ENCODE results near the gene GPD1.
A peak's percentile ranks its signal among the peaks of the same experiment; 100 is the strongest.

The GPD1 gene

DNA sequence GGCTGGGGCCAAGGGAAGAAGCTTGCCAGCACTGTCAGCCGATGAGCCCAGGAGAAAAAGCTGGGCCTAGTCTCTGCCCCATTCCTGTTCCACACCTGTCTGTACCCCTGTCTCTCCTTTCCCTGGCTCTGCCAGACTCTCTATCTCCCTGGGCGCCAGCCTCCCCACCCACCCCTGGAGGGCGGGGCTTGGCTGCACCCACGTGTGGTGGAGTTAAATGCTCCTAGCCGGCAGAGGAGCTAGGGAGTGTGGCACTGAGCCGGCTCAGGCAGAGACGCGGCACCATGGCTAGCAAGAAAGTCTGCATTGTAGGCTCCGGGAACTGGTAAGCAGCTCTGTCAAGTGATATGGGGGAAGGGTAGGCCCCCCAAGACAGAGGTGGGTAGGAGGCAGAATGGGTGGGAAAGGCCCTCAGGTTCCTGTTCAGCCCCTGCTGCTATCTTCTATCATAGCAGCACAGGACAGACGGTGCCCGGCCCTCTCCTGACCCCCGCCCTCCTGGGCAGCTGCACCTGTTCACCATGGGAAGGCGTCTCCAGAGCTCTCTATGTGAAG is at the start of gene GPD1:
GPD1 (plus strand) TSS at position 242 of the 555 bp plus-strand sequence; CDS start at position 285, 43 bp downstream.
- Histone ChIP-seq H3K27me3 (ENCODE audit: low read depth) (no peaks in the 10 kb centered on the region; the same call in 1 of the 2 replicates), H3K9me3 (no peaks in the 10 kb centered on the region), H3K4me3 (no peak within 1 kb of the TSS), H3K4me1 (no peaks in the 10 kb centered on the region), H3K36me3 (replicated peaks) (peaks cover 21% of the 10 kb centered on the region)
- in situ Hi-C loops (cut with MboI; ENCODE audit: low sequenced_read_pairs) = no loop called here
- peak in 1 of 2 experiments; percentile 63 for DNase-seq (ENCODE audit: low spot score in 2 of 2)

DNA sequence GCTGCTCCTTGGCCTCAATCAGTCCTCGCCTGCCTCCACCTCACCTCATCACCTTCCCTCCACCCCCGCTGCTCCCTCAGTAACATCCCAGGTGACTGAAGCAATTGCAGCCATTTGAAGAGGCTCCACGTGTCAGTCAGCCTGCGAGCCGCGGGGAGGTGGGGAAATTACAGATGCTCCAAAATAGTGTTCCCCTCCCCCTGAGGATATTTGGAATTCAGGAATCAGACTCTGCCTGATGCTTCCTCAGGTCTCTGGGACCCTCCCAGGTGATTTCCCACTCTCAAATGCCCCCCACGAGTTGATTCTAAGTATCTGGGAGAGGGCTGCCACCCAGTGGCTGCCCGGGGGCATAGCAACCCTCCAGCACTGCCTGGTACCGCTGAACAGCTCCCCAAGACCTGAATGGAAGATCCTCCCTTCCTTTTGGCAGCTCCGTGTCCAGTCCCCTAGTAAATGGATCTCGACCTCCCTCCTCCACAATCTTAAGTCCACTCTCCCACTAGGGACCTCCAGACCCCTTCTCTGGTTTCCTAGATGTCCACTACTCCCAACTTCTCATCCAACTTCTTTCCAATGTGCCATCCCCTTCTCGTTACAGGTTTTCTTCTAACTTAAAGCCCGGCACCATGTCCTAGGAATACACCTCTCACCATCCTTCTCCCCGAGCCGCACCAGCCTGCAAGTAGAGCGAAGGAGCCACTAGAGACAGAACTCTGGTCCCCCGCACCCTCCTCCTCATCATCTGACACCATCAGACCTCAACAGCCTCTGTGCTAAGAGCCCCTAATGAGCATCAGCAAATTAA is 47.8 kb upstream of the GPD1 start:
- in situ Hi-C loops (cut with MboI; ENCODE audit: low sequenced_read_pairs) = loop anchor here (10.0 kb wide), 1 partner anchor 281 kb away; no protein-coding TSS in a partner anchor
- Histone ChIP-seq H3K9me3 (no peaks in the 10 kb centered on the region), H3K36me3 (replicated peaks) (peaks cover 12% of the 10 kb centered on the region; the same call in 1 of the 2 replicates), H3K4me1 (peaks cover 5% of the 10 kb centered on the region), H3K27me3 (ENCODE audit: low read depth) (no peaks in the 10 kb centered on the region), H3K4me3 (no peak overlapping the region)
- peak; percentile 25 to 66 for DNase-seq (ENCODE audit: low spot score in 2 of 2)

DNA sequence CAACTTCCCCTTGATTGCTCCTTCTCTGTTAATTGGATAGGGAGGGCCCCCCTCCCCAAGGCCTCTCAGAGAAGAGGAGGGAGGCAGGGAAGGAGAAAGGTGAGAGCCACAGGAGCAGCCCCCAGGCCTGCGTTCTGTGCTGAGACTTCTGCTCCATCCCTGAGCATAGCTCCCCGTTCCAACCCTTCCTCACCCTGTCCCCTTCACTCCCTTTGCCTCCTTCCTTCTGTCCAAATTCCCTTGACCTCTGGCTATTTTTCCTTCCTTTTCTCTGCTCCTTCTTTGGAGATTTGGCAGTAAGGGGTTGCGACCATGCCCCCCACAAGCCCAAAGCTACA is 47.2 kb upstream of the GPD1 start:
- H3K9me3 ChIP-seq = no peaks in the 10 kb centered on the region
- H3K4me3 ChIP-seq = peak overlapping the region; percentile 54
- in situ Hi-C loops (cut with MboI; ENCODE audit: low sequenced_read_pairs) = loop anchor here (10.0 kb wide), 1 partner anchor 282 kb away; no protein-coding TSS in a partner anchor
- H3K36me3 ChIP-seq (replicated peaks) = peaks cover 18% of the 10 kb centered on the region
- no peaks in the 10 kb centered on the region for H3K27me3 ChIP-seq (ENCODE audit: low read depth)
- DNase-seq (ENCODE audit: low spot score in 2 of 2) = no peak
- H3K4me1 ChIP-seq = peaks cover 5% of the 10 kb centered on the region

DNA sequence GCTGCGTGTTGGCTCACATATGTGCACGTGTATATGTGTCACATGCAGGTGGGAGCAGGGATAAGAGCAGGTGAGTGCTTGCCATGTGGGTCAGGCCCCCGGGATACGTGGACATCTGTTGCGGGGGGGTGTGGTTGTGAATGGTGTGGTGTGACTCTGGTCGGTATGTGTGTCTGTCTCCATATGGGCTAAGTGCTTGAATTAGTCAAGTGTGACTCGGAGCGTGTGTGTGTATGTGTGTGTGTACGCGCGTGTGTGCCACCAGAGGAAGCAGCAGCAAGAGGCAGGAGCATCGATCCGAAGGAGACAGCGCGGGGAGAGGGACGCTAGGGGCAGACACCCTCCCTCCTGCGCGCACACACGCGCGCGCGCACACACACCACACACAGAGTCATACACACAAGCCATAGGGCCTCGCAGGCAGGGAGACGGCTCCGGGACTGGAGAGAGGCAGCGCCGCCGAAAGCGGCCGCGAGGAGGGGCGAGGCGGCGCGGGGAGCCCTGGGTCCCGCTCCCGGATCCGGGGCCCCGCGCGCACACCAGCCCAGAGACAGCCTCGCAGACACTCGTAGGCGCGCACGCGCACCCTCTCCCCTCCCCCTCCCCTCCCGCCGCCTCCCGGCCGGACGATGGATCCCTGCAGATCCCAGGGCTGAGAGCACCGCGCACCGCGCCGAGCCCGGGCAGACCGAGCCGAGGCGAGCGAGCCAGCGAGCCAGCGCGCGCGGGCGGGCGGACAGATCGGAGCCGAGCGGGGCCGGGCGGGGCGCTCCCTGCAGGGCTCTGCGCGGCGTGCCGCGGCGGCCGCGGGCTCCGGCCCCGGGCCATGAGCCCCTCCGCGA is 46.6 kb upstream of the GPD1 start, which contains the start of gene ASIC1:
ASIC1 (plus strand) TSS at position 597 of the 842 bp plus-strand sequence. CDS start 1,171 bp downstream, outside the sequence.
- peaks cover 22% of the 10 kb centered on the region for H3K36me3 ChIP-seq (replicated peaks)
- H3K27me3 ChIP-seq (ENCODE audit: low read depth) = no peaks in the 10 kb centered on the region
- peaks cover 5% of the 10 kb centered on the region for H3K4me1 ChIP-seq
- in situ Hi-C loops (cut with MboI; ENCODE audit: low sequenced_read_pairs) = loop anchor here (10.0 kb wide), 1 partner anchor 282 kb away; no protein-coding TSS in a partner anchor
- H3K4me3 ChIP-seq = peak within 1 kb of the TSS; percentile 54
- DNase-seq (ENCODE audit: low spot score in 2 of 2) = peak; percentile 41 to 87
- no peaks in the 10 kb centered on the region for H3K9me3 ChIP-seq

DNA sequence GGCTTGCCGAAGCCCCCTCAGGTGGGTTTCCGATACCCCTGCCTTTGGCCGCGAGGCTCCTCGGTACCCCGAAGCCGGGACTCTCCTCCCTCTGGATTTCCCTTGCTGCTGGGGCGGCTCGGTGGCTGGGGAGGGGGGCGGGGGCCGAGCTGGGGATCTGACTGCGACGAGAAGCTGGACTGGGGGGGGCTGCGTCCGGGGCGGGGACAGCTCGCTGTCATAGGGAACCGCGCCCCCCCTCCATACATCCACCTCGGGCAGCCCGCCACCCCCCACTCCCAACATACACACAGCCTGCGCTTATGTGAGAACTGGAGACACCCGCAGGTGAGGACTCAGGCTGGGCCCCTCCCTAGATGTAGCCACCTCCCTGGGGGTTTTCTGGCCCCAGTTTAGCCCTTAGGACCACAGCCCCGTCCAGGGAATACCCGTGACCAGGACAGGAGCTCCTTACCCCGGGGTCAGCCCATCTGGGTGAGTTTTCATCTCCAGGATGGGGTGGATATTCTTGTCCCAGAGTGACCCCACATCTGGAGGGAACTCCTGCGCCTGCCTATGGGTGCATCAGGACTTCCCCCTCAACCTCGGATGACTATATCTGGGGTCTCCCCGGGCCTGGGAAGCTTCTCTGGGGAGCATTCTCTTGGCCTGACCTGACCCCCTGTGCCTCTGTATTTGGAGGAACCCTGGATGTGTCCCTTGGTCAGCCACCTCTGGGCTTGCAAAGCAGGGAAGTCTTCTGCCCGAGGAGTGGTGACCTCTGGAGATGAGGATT is 45.7 kb upstream of the GPD1 start:
- H3K9me3 ChIP-seq = no peaks in the 10 kb centered on the region
- peaks cover 5% of the 10 kb centered on the region for H3K4me1 ChIP-seq
- peak overlapping the region; percentile 54 for H3K4me3 ChIP-seq
- no peaks in the 10 kb centered on the region for H3K27me3 ChIP-seq (ENCODE audit: low read depth)
- in situ Hi-C loops (cut with MboI; ENCODE audit: low sequenced_read_pairs) = loop anchor here (10.0 kb wide), 1 partner anchor 283 kb away; no protein-coding TSS in a partner anchor
- peak in 1 of 2 experiments; percentile 35 for DNase-seq (ENCODE audit: low spot score in 2 of 2)
- peaks cover 26% of the 10 kb centered on the region for H3K36me3 ChIP-seq (replicated peaks)

DNA sequence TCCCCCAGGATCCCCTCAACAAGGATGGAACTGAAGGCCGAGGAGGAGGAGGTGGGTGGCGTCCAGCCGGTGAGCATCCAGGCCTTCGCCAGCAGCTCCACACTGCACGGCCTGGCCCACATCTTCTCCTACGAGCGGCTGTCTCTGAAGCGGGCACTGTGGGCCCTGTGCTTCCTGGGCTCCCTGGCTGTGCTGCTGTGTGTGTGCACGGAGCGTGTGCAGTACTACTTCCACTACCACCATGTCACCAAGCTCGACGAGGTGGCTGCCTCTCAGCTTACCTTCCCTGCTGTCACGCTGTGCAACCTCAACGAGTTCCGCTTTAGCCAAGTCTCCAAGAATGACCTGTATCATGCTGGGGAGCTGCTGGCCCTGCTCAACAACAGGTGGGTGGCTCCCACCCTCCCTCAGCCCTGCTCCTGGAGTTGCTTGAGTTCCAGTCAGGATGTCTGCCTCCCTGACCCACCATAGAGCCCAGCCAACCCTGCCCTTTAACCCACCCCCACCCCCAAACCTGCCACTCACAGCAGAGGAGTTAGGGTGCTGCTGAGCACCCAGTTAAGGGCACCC is 45.0 kb upstream of the GPD1 start:
- peaks cover 5% of the 10 kb centered on the region for H3K4me1 ChIP-seq
- no peak overlapping the region for H3K4me3 ChIP-seq
- peaks cover 26% of the 10 kb centered on the region for H3K36me3 ChIP-seq (replicated peaks)
- in situ Hi-C loops (cut with MboI; ENCODE audit: low sequenced_read_pairs) = loop anchor here (10.0 kb wide), 1 partner anchor 284 kb away; no protein-coding TSS in a partner anchor
- no peaks in the 10 kb centered on the region for H3K27me3 ChIP-seq (ENCODE audit: low read depth)
- H3K9me3 ChIP-seq = no peaks in the 10 kb centered on the region
- no peak for DNase-seq (ENCODE audit: low spot score in 2 of 2)

DNA sequence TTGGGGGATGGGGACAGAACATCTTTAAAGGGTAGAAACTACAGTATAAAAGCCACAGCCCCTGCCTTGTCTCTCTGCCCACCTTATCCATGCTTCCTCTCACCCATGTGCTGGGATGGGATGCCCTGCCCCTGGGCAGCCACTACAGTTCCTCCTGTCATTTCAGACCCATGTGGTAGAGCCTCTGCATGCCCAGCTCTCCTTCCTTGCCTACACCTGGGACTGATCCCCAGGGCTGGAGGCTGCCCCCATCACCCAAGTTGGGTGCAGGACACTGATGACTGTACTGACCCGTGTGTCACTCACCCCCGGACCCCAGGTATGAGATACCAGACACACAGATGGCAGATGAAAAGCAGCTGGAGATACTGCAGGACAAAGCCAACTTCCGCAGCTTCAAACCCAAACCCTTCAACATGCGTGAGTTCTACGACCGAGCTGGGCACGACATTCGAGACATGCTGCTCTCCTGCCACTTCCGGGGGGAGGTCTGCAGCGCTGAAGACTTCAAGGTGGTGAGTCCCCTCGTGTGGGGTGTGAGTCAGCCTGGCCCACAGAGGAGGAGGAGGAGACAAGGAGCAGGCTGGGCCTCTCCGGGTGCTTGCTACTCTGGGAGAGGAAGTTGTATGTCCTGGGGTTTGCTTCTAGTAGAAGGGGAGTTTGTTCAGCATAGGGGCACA is 44.2 kb upstream of the GPD1 start:
- Histone ChIP-seq H3K27me3 (ENCODE audit: low read depth) (no peaks in the 10 kb centered on the region), H3K4me1 (peaks cover 5% of the 10 kb centered on the region), H3K9me3 (no peaks in the 10 kb centered on the region), H3K4me3 (no peak overlapping the region), H3K36me3 (replicated peaks) (peaks cover 26% of the 10 kb centered on the region)
- in situ Hi-C loops (cut with MboI; ENCODE audit: low sequenced_read_pairs) = loop anchor here (10.0 kb wide), 1 partner anchor 285 kb away; no protein-coding TSS in a partner anchor
- no peak for DNase-seq (ENCODE audit: low spot score in 2 of 2)

DNA sequence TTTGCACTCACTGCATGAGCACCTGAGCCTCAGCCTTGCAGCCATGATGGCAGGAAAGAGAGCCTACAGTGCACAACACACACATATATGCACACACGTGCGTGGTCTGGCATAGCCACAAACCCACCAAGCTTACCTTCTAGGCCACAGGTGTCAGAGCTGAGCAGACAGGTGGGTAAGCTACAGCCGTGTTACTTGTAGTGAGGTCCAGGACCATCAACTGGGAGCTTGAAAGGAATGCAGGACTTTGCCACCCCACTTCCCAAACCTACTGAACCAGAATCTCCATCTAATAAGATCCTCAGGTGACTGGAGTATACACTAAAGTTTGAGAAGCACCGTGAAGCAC is 43.7 kb upstream of the GPD1 start:
- H3K36me3 ChIP-seq (replicated peaks) = peaks cover 26% of the 10 kb centered on the region
- in situ Hi-C loops (cut with MboI; ENCODE audit: low sequenced_read_pairs) = no loop called here
- H3K27me3 ChIP-seq (ENCODE audit: low read depth) = no peaks in the 10 kb centered on the region
- H3K4me3 ChIP-seq = no peak overlapping the region
- H3K4me1 ChIP-seq = peaks cover 5% of the 10 kb centered on the region
- no peak for DNase-seq (ENCODE audit: low spot score in 2 of 2)
- no peaks in the 10 kb centered on the region for H3K9me3 ChIP-seq

DNA sequence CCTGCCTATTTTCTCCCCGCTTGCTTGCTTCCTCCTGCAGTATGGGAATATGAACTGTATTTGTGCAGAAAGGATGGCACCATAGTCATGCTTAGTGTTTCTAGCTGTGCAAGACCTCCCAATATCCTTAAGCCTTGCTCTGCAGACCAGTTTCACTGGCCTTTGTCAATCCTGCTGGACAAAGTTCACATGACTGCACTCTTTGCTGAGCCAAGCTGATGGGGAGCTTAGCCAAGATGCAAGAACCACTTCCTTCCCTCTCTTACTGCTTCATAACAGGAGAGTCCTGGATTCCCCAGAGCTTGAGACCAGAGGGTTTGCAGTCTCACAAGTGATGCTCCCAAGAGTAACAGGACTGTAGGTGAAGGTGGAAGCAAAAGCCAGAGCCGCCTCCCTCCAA is 42.6 kb upstream of the GPD1 start:
- H3K4me1 ChIP-seq = peaks cover 5% of the 10 kb centered on the region
- in situ Hi-C loops (cut with MboI; ENCODE audit: low sequenced_read_pairs) = no loop called here
- no peak for DNase-seq (ENCODE audit: low spot score in 2 of 2)
- H3K9me3 ChIP-seq = no peaks in the 10 kb centered on the region
- no peaks in the 10 kb centered on the region for H3K27me3 ChIP-seq (ENCODE audit: low read depth)
- H3K36me3 ChIP-seq (replicated peaks) = peaks cover 31% of the 10 kb centered on the region
- no peak overlapping the region for H3K4me3 ChIP-seq

DNA sequence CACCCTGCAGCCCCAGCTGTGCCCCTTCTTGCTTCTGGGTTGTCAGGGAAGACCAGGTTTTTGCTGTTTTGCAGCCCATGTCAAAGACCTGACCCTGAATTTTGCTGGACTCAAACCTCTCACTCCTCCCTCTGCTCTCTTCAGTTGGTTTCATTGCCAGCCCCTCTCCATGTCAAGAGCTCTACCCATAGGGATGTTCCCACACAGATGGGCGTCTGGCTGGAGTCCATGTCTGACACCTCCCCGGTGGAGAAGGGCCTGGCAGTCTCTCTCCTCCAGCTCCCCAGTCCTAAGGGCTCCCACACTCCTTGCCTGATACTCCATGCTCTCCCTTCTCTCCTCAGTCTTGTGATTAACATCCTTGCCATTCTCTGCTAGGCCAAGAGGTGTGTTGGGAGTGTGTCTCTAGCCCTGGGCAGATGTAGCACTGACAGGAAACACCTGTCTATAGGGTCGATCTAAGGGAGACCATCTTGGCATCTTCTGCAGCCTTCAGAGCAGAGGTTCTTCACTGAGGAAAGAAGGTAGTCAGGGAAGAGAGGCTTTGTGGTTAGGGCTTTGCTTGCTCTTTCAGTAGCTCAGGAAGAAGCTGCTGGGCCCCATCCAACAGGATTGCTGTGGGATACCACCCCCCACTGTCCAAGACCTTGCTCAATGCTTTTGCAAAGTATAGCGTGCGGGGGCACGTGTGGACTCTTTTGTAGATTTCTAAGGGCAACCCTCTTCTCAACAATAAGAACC is 41.7 kb upstream of the GPD1 start:
- H3K4me1 ChIP-seq = no peaks in the 10 kb centered on the region; the same call in 1 of the 2 replicates
- in situ Hi-C loops (cut with MboI; ENCODE audit: low sequenced_read_pairs) = no loop called here
- H3K27me3 ChIP-seq (ENCODE audit: low read depth) = no peaks in the 10 kb centered on the region
- DNase-seq (ENCODE audit: low spot score in 2 of 2) = no peak
- H3K4me3 ChIP-seq = no peak overlapping the region
- H3K9me3 ChIP-seq = no peaks in the 10 kb centered on the region
- H3K36me3 ChIP-seq (replicated peaks) = peaks cover 31% of the 10 kb centered on the region

DNA sequence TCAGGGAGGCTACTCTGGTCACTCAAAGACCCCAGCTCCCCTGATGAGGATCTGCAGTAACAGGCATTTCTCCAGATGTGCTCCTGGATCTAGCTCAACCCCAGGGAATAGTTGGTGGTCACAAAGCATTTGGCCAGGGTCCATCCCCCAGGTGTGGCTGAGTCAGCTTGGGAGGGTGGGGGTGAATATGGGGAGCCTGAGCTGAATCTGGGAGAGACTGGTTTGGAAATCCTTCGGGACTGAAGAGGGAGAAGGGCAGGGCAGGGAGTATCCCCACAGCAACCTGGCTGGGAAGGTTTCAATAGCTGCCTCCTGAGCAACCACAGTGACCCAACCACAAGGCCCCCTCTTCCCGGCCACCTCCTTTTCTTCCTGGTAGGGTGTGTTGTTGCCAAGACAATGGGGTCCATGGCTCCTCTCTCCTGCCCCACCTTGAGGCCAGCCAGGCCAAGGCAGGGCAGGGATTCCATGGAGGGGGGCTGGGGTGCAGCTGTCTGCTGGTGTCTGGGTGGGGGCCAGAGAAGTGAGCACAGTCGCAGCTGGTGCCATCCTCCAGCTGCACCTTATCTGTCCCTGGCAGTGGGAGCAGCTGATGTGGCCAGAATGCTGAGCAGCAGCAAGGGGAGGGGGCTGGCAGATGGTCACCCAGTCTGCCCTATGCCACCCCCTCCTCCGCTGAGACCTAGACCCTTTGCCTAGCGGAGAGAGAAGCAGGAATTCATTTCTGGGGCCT is 40.9 kb upstream of the GPD1 start:
- no peak overlapping the region for H3K4me3 ChIP-seq
- H3K9me3 ChIP-seq = no peaks in the 10 kb centered on the region
- no peak for DNase-seq (ENCODE audit: low spot score in 2 of 2)
- no peaks in the 10 kb centered on the region; the same call in 1 of the 2 replicates for H3K4me1 ChIP-seq
- H3K27me3 ChIP-seq (ENCODE audit: low read depth) = no peaks in the 10 kb centered on the region
- peaks cover 31% of the 10 kb centered on the region for H3K36me3 ChIP-seq (replicated peaks)
- in situ Hi-C loops (cut with MboI; ENCODE audit: low sequenced_read_pairs) = no loop called here
